ENCODE results near the gene NBPF12.
"Not testable (repeated sequence)": the region's sequence is repeated elsewhere in the genome, so short reads cannot be mapped to it uniquely, and the experiment has no call there.

DNA sequence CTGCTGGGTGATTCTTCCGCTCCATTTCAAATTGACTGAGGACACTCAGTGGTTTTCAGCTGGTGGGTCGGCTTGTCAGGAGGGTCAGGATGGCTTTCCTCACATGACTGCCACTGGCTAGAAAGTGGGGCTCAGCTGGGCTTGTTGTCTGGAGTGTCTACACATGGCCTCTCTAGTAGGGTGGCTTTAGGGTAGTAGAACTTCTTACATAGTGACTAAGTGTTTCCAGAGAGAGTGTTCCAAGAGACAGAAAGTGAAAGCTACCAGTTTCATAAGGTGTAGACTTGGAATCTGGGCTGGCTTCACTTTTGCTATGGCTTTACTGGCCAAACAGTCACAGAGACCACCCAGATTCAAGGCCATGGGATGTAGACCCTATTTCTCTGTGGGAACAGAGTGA is 11.7 kb upstream of the NBPF12 start:
- not testable (repeated sequence) for TF ChIP-seq POLR2A (IDR thresholded peaks at IDR 0.05)
- TF ChIP-seq, protein P1, sequence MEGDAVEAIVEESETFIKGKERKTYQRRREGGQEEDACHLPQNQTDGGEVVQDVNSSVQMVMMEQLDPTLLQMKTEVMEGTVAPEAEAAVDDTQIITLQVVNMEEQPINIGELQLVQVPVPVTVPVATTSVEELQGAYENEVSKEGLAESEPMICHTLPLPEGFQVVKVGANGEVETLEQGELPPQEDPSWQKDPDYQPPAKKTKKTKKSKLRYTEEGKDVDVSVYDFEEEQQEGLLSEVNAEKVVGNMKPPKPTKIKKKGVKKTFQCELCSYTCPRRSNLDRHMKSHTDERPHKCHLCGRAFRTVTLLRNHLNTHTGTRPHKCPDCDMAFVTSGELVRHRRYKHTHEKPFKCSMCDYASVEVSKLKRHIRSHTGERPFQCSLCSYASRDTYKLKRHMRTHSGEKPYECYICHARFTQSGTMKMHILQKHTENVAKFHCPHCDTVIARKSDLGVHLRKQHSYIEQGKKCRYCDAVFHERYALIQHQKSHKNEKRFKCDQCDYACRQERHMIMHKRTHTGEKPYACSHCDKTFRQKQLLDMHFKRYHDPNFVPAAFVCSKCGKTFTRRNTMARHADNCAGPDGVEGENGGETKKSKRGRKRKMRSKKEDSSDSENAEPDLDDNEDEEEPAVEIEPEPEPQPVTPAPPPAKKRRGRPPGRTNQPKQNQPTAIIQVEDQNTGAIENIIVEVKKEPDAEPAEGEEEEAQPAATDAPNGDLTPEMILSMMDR (IDR thresholded peaks at IDR 0.05), result not testable (repeated sequence)

Data from esophagus squamous epithelium (tissue), 4 donors.